Ovary (tissue), 9 donors: ENCODE data around the gene FRMD4A. TPM values are rescaled to one million over a fixed set of nuclear protein-coding genes. Genes with fewer than 3 reads are reported as not detected.

Experiments
- DNase-seq, 5 donors: peaks; one replicate each; pipeline ENCODE4 v3.0.0-alpha.2; 2019 to 2020
- H3K27ac ChIP-seq, 2 donors: fragments of 200-600 bp; one replicate each; pipeline versions ENCODE4 v1.5.1 to v1.8.0; 2019 to 2022
- H3K27me3 ChIP-seq: fragments of 200-600 bp; one replicate; pipeline ENCODE4 v1.8.0; 2022
- H3K36me3 ChIP-seq: fragments of 200-600 bp; sonication (generic); one replicate; pipeline ENCODE4 v1.5.1; 2019
- H3K4me1 ChIP-seq: one replicate; pipeline ENCODE4 v1.8.1; 2013; ENCODE audit warnings: mild to moderate bottlenecking, moderate library complexity; ENCODE audit not compliant: insufficient read depth
- H3K4me3 ChIP-seq: fragments of 200-600 bp; sonication (generic); one replicate; pipeline ENCODE4 v1.5.1; 2017
- H3K9me3 ChIP-seq, 2 donors: fragments of 200-600 bp in 1 of 2; sonication (generic) in 1 of 2; one replicate each; pipeline versions ENCODE4 v1.5.1 to v1.8.1; 2013 to 2019; ENCODE audit warnings: mild to moderate bottlenecking in 1 of 2, moderate library complexity in 1 of 2
- CTCF ChIP-seq, 3 donors: fragments of 450-650 bp in 2 of 3; fragments of 200-600 bp in 1 of 3; IDR thresholded peaks; one replicate each; pipeline versions ENCODE4 v1.5.1 to v1.8.0; 2016 to 2022; ENCODE audit warnings: antibody characterized with exemption in 3 of 3, mild to moderate bottlenecking in 1 of 3
- EP300 ChIP-seq: sonication (generic); formaldehyde crosslinking; IDR thresholded peaks from one replicate; pipeline ENCODE4 v1.6.1; 2017; ENCODE audit warnings: antibody characterized with exemption
- POLR2A ChIP-seq: fragments of 450-650 bp; IDR thresholded peaks from one replicate; pipeline ENCODE4 v1.6.1; 2017; ENCODE audit warnings: antibody characterized with exemption, mild to moderate bottlenecking, moderate library complexity
- WGBS, 3 donors: extraction: QIAGEN DNeasy Blood & Tissue Kit in 1 of 3; methylation state at CpG; one replicate each; pipeline versions ENCODE4 v1.1.5 to v1.1.7; 2013 to 2017; 5-methylcytosine and 5-hydroxymethylcytosine counted together
- intact Hi-C, 4 donors: fragments of 100-400 bp; cut with DNase I; formaldehyde crosslinking; loops; one replicate each; pipeline versions ENCODE4 v1.11.0 to v1.15.1; 2022 to 2023
- polyA plus RNA-seq, 2 donors: library from polyadenylated mRNA; stranded (reverse); fragments of 200-250 nt in 1 of 2; fragments of 350-450 nt in 1 of 2; fragmentation: Illumina TruSeq in 1 of 2; extraction: RNeasy Lipid Tissue Mini Kit (QIAGEN cat#74804) in 1 of 2; gene quantifications; one replicate each; pipeline ENCODE4 v1.2.3, GENCODE V29; 2013 to 2014
- total RNA-seq, 7 donors: library from RNA; depleted of rRNA in 2 of 7; stranded (reverse); fragments of >200 nt in 2 of 7; fragmentation: NEBNext Ultra II Directional in 3 of 7; extraction: Animal tissue kit (Norgen Biotek cat#: 25700) in 3 of 7; gene quantifications; one replicate each; pipeline versions ENCODE4 v1.1.0 to v1.2.4, GENCODE V29; 2016 to 2023
- donor health status: DM: no; HTN: no; CAD: no; lungs with moderate emphysema.
- donor health status: DM: no; HTN: no; CAD: no.
- donor health status: Bipolar disorder and iron deficiency.
- donor health status: DM: yes; HTN: yes; CAD: no.
- donor health status: DM: no; HTN: no; CAD: no.
- donor health status: DM: yes; HTN: yes; CAD: no.

The FRMD4A gene
- total and polyA plus RNA-seq, 9 donors, result 5.5 to 24.7 (median 11.3) TPM

DNA sequence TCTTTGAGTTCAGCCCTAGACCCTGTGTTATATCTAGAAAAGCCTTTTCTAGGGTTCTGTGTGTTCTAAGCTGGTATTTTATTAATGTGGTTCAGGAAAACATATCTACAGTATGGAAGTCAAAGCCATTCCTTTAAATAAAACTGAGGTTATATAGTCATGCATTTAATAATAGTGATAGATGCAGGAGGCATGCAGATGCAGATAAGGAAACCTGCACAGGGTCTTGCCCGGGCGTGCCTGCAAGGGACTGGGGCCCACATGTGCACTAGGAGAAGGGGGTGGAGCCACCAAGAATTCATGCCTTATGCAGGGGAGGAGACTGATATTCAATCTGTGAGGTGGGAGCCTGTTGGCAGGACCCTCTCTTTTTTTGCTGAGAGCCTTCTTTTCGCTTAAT, 572.4 kb downstream of the FRMD4A start:
- 90 to 97% (median 93%) methylated on average over 3 of the region's 3 CpGs for WGBS, 3 donors
- H3K4me1 ChIP-seq, result peaks cover 4% of the 10 kb centered on the region
- intact Hi-C loops, result no loop called here
- TF ChIP-seq EP300 (no peak), POLR2A (no peak), CTCF (IDR thresholded peaks at IDR 0.05) (no peak)
- no peak overlapping the region for H3K4me3 ChIP-seq
- no peaks in the 10 kb centered on the region for H3K36me3 ChIP-seq
- DNase-seq, result no peak
- no peaks in the 10 kb centered on the region for H3K27me3 ChIP-seq
- H3K9me3 ChIP-seq, result no peaks in the 10 kb centered on the region
- no peak overlapping the region for H3K27ac ChIP-seq

- no peak overlapping the region for H3K27ac ChIP-seq
- intact Hi-C loops, result loop anchor here in 1 of 4 donors (2.0 kb wide), 1 partner anchor 49 kb away; no protein-coding TSS in a partner anchor
- no peaks in the 10 kb centered on the region for H3K36me3 ChIP-seq
- peaks cover 4% of the 10 kb centered on the region for H3K4me1 ChIP-seq
- WGBS, 3 donors, result 78 to 84% (median 81%) methylated on average over 2 of the region's 2 CpGs
- H3K4me3 ChIP-seq, result no peak overlapping the region
- no peaks in the 10 kb centered on the region for H3K27me3 ChIP-seq
- no peaks in the 10 kb centered on the region for H3K9me3 ChIP-seq
- no peak for DNase-seq
- no peak for TF ChIP-seq CTCF (IDR thresholded peaks at IDR 0.05)
- no peak for TF ChIP-seq POLR2A
- no peak for TF ChIP-seq EP300
Measured at GRCh38 chr10:13754277-13754676, 576.4 kb downstream of the FRMD4A start.

DNA sequence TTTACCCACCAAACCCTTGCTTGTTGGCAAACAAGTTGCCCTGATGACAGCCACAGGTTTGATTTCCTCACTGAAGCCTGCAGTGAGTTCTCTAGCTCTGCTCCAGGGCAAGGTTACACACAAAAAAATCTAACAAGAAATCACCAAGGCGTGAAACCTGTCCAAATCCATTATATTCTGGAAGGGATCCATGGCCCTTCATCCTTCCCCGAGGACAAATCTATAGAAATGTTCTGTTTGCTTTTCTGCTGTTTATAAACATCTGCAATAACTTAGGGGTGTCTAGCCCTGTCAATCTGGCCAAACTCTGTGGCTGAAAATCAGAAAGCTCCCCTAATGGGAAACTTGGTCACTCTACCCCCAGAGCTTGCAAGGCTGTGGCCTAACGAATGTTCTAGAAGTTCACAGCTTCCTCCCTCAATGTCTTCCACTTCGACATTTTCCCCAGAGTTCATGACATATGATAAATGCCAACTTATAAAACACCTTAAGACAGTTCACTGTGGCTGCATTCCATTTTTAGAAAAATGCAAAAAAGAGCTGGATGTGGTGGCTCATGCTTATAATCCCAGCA, 579.4 kb downstream of the FRMD4A start:
- TF ChIP-seq EP300, result no peak
- TF ChIP-seq CTCF (IDR thresholded peaks at IDR 0.05), result no peak
- no peak for TF ChIP-seq POLR2A
- Histone ChIP-seq H3K4me1 (no peaks in the 10 kb centered on the region), H3K9me3 (no peaks in the 10 kb centered on the region), H3K4me3 (no peak overlapping the region), H3K36me3 (no peaks in the 10 kb centered on the region), H3K27me3 (no peaks in the 10 kb centered on the region), H3K27ac (no peak overlapping the region)
- intact Hi-C loops, result no loop called here
- WGBS, 3 donors, result 89 to 93% (median 92%) methylated on average over 4 of the region's 4 CpGs
- DNase-seq, result no peak

DNA sequence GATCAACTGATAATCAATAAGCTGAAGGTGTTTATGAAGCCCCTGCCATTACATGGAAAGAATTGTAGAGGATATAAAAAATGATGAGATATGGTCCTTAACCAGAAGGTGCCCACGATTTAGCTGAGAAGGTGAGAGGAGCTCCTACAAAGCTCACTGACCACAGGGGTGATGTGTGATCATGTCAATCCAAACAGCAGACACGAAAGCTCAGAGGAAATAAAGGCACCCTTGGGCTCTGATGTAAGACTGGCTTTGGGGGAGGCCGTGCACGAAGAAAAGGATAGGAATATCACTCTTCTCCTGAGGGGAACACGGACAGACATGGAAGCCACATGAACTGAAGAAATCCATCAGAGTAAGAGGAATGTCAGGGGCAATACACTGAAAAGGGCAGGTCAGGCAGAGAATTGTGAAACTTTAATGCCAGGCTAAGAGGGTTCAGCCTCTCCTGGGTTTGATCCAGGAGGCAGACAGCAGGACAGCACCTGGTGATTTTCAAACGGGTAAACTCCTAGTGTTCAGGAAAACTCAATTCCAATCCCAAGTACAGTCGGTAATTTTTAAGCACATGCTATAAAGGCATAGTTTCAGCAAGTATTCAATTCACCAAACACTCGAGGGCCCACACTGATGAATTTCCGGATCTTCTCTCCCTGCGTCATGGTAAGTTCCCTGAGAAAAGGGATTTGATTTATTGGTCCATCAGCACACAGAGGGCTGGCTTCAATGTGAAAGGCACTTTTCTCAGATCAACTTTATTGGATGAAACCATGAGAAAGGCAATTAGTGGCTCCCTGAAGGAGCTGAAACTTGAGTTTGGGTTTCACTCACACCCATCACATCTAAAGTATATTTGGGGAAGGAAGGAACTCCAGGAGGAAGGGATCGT, 580.2 kb downstream of the FRMD4A start:
- Histone ChIP-seq H3K4me1 (no peaks in the 10 kb centered on the region), H3K4me3 (no peak overlapping the region), H3K27ac (no peak overlapping the region), H3K36me3 (no peaks in the 10 kb centered on the region), H3K9me3 (no peaks in the 10 kb centered on the region), H3K27me3 (no peaks in the 10 kb centered on the region)
- TF ChIP-seq EP300 (no peak), POLR2A (no peak), CTCF (IDR thresholded peaks at IDR 0.05) (no peak)
- no peak for DNase-seq
- intact Hi-C loops, result no loop called here
- 90% methylated on average over 11 of the region's 11 CpGs for WGBS, 3 donors
